HG02610 (cell line): ENCODE results near the gene FES.
"Not testable (repeated sequence)": the region's sequence is repeated elsewhere in the genome, so short reads cannot be mapped to it uniquely, and the experiment has no call there.

Source experiments
- ATAC-seq: cut with Tn5 transposase; IDR thresholded peaks from one replicate; pipeline ENCODE4 v1.9.1; 2021; ENCODE audit warnings: mild to moderate bottlenecking, moderate library complexity; ENCODE audit not compliant: unreplicated experiment

FES gene

GRCh38 chr15:90883976-90884718 is at the start of gene FES:
Gene FES (plus strand): TSS chr15:90884504. CDS start chr15:90885046, 542 bp downstream.
- no peak for ATAC-seq

GRCh38 chr15:90834626-90835025 is 49.7 kb upstream of the FES start:
- ATAC-seq: no peak

DNA sequence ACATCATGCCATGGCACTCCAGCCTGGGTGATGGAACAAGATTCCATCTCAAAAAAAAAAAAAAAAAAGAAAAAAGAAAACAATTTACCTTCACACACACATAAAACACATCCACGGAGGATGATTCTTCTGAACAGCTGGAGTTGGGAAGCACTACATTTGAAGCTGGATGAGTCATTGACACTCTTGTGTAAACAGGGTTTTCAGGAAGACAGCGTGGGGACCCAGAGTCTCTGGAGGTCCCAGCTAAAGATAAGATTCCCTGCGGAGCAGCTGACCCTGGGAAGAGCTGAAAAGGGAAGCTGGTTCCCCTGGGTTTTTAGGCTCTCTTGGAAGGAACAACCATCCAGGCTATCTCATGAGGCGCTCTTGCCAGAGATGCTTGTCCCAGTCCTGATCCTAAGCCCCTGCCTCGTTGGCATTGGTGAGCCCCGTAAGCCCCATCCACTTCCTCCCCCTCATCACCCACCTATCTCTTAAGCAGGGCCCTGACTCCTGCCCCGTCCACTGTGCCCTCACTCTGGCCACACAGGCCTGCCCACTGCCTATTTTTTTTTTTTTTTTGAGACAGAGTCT is 47.9 kb upstream of the FES start:
- no peak for ATAC-seq

GRCh38 chr15:90837094-90837493 is 47.2 kb upstream of the FES start:
- ATAC-seq: no peak

- no peak for ATAC-seq
These were observed 46.2 kb upstream of the FES start for GRCh38 chr15:90838139-90838538.

DNA sequence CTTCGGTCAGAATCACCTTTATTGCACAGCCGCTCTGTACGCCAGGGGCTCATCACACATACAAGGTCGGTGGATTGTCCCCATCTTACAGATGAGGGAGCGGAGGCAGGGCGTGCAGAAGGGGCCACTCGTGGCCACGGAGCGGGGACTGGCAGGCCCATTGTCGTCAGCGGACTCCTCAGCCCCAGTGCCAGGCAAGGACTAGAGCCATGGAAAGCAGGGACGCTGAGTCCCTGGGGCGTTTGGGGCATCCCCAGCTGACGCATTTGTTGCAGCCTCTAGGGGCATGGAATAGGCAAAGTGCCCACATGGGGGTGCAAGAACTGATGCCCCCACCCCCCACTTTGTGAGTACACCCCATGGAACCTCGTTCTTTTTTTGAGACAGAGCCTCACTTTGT is 45.8 kb upstream of the FES start:
- ATAC-seq: no peak

DNA sequence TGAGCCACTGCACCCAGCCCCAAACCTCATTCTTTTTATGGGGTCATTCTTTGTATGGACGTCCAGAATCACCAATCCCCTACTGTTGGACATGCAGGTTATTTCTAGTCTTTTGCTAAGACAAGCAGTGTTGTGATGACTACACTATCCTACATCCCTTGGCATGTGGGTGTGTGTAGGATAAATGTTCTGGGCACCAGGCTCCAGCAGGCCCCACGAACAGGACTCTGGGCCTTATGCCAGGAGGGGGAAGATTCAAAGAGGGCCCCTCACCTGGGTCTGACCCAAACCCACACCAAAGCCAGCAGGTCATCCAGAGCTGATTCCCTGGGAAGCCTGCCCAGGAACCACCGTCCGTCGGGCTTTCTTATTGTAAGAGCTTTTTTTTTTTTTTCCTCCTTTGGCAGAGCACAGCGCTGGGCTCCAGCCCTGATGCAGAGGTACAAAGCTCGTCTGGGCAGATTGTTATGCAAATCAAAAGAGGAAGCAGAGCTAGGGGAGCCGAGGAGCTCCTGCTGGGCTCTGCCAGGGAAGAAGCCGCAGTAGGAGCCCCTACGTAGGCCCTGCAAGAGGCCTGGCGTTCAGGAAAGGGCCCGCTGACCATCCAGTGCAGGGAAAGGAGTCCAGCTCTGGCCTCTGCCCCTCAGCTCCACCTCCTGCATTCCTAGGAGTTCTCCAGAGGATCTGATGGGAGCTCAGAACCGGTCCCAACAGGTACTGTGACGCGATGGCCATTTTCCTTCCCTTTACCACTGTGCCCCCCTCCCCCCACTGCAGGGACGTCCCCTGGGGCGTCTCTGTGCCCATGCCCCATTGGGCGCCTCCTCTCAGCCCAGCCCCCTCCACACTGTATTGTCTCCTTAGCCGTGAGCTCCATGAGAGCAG is 44.9 kb upstream of the FES start:
- peak; percentile 85 for ATAC-seq

- no peak for ATAC-seq
These were observed 44.0 kb upstream of the FES start for GRCh38 chr15:90840157-90840855.

DNA sequence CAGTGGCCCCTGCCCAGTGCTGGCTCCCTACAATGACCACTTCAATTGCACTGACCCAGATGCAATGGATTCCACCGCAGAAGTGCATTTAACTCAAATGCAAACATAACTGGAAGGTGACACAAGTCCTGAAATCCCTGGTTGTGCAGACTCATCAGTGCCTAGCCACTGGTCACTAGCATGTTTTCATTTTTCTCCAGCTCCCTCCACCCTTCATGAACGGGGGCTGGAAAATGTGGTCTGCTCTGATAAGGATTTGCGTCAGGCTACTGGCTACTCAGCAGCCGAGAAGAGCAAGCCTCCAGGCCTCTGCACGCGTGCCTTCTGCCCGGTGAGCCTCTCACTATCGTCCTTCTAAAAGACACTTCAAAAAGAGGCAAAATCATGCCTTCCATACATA is 43.4 kb upstream of the FES start:
- no peak for ATAC-seq

- no peak for ATAC-seq
These were observed 39.6 kb upstream of the FES start for GRCh38 chr15:90844696-90845095.

DNA sequence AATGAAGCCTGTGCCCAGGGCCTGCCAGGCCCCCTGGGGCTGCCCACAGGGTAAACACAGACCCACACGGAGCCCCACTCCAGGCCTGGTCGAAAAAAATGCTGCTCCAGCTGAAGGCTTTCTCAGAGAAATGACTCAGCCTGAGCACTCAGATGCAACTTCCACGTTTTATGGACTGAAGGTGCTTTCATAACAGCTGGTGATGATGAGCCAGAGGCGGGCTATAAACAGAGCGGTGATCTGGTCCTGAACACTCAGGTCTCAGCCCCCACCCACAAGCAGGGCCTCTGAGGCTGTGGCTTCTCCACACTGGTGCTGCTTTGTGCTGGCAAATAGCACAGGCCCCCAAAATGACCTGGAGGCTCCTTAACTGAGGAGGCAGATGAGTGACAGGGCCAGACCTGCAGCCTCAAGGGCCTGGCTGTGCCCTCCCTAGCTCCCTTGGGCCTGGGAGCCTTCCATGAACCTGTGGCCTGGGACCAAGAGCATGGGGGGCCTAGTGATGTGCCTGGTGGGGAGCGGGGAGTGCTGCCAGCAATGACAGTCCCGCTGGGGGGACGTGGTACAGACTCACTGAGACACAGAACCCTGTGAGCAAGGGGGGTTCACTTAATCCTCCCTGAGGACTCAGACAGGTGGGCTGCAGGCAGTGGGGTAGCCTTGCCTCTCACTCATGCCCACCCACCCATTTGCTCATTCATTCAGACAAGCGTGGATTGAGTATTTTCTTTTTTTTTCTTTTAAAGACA is 38.9 kb upstream of the FES start:
- peak; percentile 92 for ATAC-seq

- ATAC-seq: not testable (repeated sequence)
These were observed 34.9 kb upstream of the FES start for GRCh38 chr15:90849424-90849823.

DNA sequence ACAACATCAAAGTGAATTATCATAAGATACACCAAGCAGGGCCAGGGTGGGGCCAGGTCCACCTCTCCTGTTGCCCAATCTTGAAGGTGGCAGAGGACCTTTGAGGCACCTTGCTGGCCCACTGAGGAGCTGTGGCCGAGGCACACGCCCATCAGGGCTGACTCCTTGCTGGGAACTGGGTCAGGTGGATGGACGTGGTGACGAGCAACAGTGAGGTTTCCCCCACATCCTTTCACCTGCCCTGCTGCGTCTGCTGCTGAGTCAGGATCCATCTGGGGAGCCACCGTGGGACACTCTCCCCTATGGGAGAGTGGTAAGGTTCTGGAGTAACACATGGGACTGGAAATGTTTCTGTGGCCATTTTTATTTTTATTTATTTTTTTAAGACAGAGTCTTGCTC is 33.2 kb upstream of the FES start:
- ATAC-seq: no peak

- ATAC-seq: no peak
These were observed 32.4 kb upstream of the FES start for GRCh38 chr15:90851940-90852339.

GRCh38 chr15:90855139-90855538 is 29.2 kb upstream of the FES start:
- ATAC-seq: no peak

- no peak for ATAC-seq
These were observed 27.0 kb upstream of the FES start for GRCh38 chr15:90857337-90857736.

DNA sequence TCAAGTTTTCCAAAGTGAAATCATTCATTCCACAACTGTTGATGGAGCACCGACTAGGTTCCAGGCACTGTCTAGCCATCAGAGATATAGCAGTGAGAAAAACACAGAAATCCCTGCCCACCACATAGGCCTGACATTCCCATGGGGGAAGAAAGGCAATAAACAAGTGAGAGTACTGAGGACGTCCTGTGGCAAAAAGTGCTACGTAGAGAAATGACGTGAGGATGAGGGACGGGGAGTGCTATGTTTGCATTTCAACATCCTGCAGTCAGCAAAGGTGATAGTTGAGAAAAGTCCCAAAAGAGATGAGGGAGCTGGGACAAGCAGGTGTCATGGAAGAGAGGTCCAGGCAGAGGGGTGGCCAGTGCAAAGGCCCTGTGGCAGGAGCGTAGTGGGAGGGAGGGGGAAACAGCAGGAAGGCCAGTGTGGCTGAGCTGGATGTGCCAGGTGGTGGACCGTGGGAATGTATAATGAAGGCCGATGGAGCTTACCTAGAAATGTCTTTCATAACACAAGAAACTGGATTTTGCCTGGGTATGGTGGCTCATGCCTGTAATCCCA is 26.3 kb upstream of the FES start:
- no peak for ATAC-seq

DNA sequence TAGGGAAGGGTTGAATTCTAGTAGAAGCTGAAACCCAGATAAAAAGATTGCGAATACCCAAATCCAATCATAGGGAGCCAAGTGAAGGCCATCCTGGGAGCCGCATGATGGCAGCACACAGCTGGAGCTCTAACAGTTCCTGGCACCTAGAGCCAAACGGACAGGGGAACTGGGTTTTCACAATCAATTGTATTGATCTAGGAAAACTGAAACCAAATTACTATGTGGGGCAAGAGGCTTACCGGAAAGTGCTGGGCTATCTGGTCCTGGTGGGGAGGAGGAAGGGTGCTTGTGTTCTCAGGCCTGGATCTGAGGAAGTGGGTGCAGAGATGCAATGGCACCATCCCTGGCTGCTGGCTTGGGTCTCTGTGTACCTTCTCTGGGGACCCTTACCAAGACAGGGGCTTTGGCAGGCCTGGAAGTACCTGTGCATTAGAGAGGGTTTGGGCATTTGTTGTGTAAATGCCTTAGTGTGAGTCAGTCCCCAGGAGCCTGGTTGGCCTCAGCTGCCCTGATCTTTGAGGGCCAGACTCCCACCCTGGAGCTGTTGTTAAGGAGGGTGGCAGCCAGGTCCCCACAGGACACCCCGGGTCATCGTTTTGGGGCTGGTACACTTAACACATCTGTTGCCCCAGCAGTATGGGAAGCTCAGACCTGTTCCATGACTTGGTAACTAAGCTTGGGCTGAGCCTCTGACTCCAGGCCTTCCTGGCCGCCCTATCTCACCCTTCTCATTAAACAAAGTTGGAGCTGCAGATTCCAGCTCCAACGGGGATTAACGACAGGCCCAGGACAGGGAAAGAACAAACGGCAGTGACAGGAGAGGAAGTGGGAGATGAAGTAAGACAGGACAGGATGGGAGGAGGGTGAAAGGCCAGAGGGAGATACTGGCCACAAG is 24.8 kb upstream of the FES start:
- no peak for ATAC-seq

- ATAC-seq: no peak
These were observed 23.9 kb upstream of the FES start for GRCh38 chr15:90860450-90860849.
